Smooth muscle cell of the umbilical artery (primary cell): ENCODE data around the gene ZC3H11A. TPM values are rescaled to one million over a fixed set of nuclear protein-coding genes. Genes with fewer than 3 reads are reported as not detected.

Experiments used
- total RNA-seq: library from RNA; depleted of rRNA; stranded (reverse); fragments of >200 nt; gene quantifications from 2 replicates; pipeline ENCODE4 v1.2.3, GENCODE V29; 2014

ZC3H11A gene
- 102 and 142 TPM in 2 replicates for total RNA-seq

DNA sequence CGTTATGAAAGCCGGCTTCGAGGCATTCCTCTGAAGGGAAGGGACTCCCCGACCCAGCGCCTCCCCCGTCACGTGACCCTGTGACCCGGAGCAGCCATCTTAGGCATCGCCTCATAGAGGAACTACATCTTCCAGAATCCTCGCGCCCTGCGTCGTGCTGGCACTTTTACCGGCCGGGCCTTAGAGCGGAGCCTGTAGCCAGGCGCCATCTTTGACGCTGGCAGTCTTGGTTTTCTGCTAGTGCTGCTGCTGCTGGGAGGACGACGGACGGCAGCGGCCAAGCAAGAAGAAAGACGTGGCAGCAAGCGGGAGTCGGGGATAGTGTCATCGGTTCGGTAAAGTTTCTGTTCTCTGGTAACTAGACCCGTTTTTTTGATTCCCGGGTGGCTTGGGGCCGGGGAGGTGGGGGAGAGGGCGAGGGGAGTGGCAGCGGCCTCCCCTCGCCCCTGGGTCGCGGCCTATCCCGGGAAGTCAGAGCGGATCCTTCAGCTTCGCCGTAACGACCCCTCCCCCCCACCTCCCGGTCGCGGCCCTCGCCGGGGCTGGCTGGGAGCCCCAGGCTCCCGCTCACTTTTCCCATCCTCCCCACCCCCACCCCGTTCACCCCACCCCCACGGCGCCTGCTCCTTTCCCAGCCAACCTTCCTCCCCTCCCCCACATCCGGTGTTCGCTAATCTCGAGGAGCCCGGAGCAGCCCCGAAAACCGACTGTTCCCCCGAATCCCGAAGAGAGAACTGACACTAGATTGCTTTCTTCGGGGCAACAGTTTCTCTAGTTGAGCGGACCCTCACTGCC lies at the start of gene ZC3H11A, which contains the start of gene ZBED6:
TSS of gene ZC3H11A (plus strand) at position 183 of the 795 bp plus-strand sequence. CDS start 21,448 bp downstream, outside the sequence.
TSS of gene ZBED6 (plus strand) at position 183 of the 795 bp plus-strand sequence. CDS start 1,900 bp downstream, outside the sequence.

DNA sequence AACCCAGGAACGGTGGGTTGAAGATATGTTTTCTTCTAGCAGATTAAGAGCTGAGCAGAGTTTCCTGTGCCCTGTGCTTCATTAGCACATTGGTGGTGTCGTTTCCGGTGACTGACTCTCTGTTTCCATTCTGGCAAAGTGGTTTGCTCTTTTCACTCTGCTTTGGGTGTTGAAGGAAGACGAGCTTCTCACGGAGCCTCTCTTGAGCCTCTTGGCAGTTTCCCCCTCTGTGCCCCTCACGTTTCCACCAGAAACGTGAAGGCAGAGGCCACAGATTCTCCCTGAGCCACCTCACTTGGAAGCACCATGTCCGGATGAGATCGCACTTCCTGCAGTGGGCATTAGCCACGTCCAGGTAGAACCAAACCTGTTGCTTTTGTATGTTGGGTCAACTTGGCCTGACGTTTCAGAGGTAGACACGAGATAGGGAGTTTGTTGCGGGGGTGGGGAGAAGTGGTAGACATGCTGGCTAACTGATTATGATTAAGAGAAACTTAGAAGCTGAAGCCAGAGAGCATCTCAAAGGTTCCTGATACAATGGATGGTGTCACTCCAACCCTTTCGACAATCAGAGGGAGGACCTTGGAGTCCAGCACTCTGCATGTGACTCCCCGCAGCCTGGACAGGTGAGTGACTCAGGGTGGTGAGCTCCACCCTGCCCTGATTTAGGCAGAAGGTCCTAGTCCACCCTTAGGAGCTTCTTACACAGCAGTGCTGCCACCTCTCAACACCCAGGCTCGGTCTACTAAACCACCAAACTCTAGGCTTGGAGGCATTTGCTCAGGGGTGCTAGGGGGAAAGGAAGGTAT lies 30.2 kb upstream of the ZC3H11A start, which contains the start of gene LAX1:
TSS of gene LAX1 (plus strand) at position 155 of the 809 bp plus-strand sequence. CDS start at position 538, 383 bp downstream.

Other genes starting within 250 kb of the ZC3H11A start
- gene ATP2B4, start 168.8 kb upstream of the ZC3H11A start, total RNA-seq, result 126 and 247 TPM in 2 replicates
- 0.05 TPM in 1 of 2 replicates, not detected in the other for gene LAX1, start 30.4 kb upstream of the ZC3H11A start, total RNA-seq
- gene ZBED6, start within 50 bp of the ZC3H11A start, total RNA-seq, result 7.9 and 14.3 TPM in 2 replicates
- gene SNRPE, start 66.0 kb downstream of the ZC3H11A start, total RNA-seq, result 40.1 and 93.6 TPM in 2 replicates